ENCODE data around the gene MORC1. TPM values are rescaled to one million over a fixed set of nuclear protein-coding genes. Genes with fewer than 3 reads are reported as not detected.

Gene MORC1
- total RNA-seq, 6 experiments from 2014 or later = 0.07 to 0.16 (median 0.14) TPM; not detected in 2

DNA sequence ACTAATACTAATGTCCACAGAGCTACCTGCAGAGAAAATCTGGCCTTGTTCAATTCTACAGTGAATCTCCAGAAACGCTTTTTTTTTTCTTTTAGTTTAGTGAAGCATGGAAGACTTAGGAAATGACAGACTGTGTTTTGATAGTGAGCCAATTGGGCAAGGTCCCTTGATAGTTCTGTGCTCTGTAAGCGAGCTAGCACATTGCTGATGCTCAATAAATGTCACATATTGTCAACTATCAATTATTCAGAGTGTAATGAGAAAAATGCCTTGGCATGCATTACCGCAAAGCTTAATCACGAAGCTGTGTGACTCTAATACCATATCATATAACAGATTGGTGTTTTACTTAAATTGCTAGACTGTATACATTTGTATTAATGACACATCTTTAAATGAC, 13.3 kb upstream of the MORC1 start:
- Histone ChIP-seq H3K4me3 (no peak overlapping the region), H3K27ac (peak overlapping the region in 1 of 3 donors; percentile 92), H3K36me3 (no peaks in the 10 kb centered on the region), H3K4me1 (peaks cover 0 to 37% (median 18%) of the 10 kb centered on the region in 4 donors), H3K27me3 (no peaks in the 10 kb centered on the region), H3K9me3 (no peaks in the 10 kb centered on the region)
- DNase-seq (no peak), ATAC-seq (peak; percentile 49 to 63 (median 56))
- intact Hi-C loops (cut with DNase I) = no loop called here
- TF ChIP-seq POLR2A (IDR thresholded peaks at IDR 0.05) = no peak
- TF ChIP-seq, protein P1, sequence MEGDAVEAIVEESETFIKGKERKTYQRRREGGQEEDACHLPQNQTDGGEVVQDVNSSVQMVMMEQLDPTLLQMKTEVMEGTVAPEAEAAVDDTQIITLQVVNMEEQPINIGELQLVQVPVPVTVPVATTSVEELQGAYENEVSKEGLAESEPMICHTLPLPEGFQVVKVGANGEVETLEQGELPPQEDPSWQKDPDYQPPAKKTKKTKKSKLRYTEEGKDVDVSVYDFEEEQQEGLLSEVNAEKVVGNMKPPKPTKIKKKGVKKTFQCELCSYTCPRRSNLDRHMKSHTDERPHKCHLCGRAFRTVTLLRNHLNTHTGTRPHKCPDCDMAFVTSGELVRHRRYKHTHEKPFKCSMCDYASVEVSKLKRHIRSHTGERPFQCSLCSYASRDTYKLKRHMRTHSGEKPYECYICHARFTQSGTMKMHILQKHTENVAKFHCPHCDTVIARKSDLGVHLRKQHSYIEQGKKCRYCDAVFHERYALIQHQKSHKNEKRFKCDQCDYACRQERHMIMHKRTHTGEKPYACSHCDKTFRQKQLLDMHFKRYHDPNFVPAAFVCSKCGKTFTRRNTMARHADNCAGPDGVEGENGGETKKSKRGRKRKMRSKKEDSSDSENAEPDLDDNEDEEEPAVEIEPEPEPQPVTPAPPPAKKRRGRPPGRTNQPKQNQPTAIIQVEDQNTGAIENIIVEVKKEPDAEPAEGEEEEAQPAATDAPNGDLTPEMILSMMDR (IDR thresholded peaks at IDR 0.05) = no peak
- WGBS (ENCODE audit: insufficient coverage, low coverage, low lambda C conversion rate, missing lambda C conversion rate) = 31% methylated on average over 4 of the region's 4 CpGs

- Histone ChIP-seq H3K4me1 (peaks cover 0 to 17% (median 8%) of the 10 kb centered on the region in 4 donors), H3K27me3 (no peaks in the 10 kb centered on the region), H3K9me3 (no peaks in the 10 kb centered on the region), H3K36me3 (no peaks in the 10 kb centered on the region), H3K27ac (no peak overlapping the region), H3K4me3 (no peak overlapping the region)
- intact Hi-C loops (cut with DNase I) = no loop called here
- 11% methylated on average over 1 of the region's 2 CpGs for WGBS (ENCODE audit: insufficient coverage, low coverage, low lambda C conversion rate, missing lambda C conversion rate)
- peak; percentile 60 to 68 (median 64) for ATAC-seq
- TF ChIP-seq, protein P1 (IDR thresholded peaks at IDR 0.05) = no peak
- no peak for TF ChIP-seq POLR2A (IDR thresholded peaks at IDR 0.05)
- no peak for DNase-seq
Observed at GRCh38 chr3:109127553-109127952, 9.6 kb upstream of the MORC1 start.

DNA sequence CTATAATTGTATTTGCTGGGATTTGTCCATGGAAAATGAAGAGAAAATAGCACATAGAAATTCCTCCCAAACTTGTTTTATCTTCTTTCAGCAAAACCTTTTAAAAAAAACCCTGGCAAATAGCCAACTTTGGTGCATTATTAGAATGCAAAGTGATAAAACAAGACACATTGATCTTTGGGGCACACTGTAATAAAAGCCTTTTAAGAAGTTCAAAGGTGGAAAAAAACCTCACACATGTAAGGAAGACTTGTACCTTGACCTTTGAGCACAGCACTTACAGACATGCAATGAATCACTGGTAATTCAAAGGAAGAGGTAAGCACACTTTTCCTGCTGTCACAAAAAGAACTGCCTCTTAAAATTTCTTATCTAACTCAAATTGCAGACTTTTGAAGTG, 8.0 kb upstream of the MORC1 start:
- H3K4me3 ChIP-seq = no peak overlapping the region
- H3K36me3 ChIP-seq = no peaks in the 10 kb centered on the region
- DNase-seq (no peak), ATAC-seq (peak in 3 of 4 donors; percentile 25 to 39 (median 38))
- no peaks in the 10 kb centered on the region for H3K9me3 ChIP-seq
- TF ChIP-seq, protein P1 (IDR thresholded peaks at IDR 0.05) = no peak
- no peak for TF ChIP-seq POLR2A (IDR thresholded peaks at IDR 0.05)
- H3K27me3 ChIP-seq = no peaks in the 10 kb centered on the region
- peaks cover 0 to 1% (median under 1%) of the 10 kb centered on the region in 4 donors for H3K4me1 ChIP-seq
- H3K27ac ChIP-seq = no peak overlapping the region
- intact Hi-C loops (cut with DNase I) = no loop called here

DNA sequence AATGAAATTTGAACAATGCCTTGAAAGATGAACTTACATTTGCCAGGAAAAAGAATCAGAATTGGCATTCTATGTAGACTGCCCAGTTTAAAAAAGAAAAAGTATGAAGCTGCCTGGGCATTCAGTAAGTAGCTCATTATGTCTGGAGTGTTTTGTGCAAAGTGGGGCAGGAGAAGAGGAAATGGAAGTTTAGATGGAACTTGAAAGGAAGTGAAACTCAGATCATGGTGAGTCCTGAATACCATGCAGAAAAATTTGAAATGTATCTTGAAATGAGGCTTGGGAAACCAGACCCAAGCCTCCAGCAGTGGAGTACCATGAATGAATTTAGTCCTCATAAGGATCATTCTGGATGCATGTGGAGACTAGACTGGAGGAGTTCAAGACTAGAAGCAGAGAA, 4.8 kb upstream of the MORC1 start:
- no peaks in the 10 kb centered on the region for H3K36me3 ChIP-seq
- no peaks in the 10 kb centered on the region for H3K27me3 ChIP-seq
- no peaks in the 10 kb centered on the region for H3K9me3 ChIP-seq
- DNase-seq (no peak), ATAC-seq (peak in 1 of 4 donors; percentile 42)
- no peak overlapping the region for H3K4me3 ChIP-seq
- TF ChIP-seq POLR2A (IDR thresholded peaks at IDR 0.05) = no peak
- TF ChIP-seq, protein P1 (IDR thresholded peaks at IDR 0.05) = no peak
- intact Hi-C loops (cut with DNase I) = no loop called here
- no peak overlapping the region for H3K27ac ChIP-seq
- H3K4me1 ChIP-seq = no peaks in the 10 kb centered on the region

GRCh38 chr3:109118584-109118983, 650 bp upstream of the MORC1 start:
- H3K27me3 ChIP-seq = no peaks in the 10 kb centered on the region
- intact Hi-C loops (cut with DNase I) = no loop called here
- no peaks in the 10 kb centered on the region for H3K9me3 ChIP-seq
- no peaks in the 10 kb centered on the region for H3K4me1 ChIP-seq
- 37% methylated on average over 7 of the region's 7 CpGs for WGBS (ENCODE audit: insufficient coverage, low coverage, low lambda C conversion rate, missing lambda C conversion rate)
- no peak overlapping the region for H3K4me3 ChIP-seq
- ATAC-seq (peak; percentile 69 to 79 (median 75)), DNase-seq (peak in 2 of 3 donors; percentile 20 to 65)
- no peak for TF ChIP-seq POLR2A (IDR thresholded peaks at IDR 0.05)
- TF ChIP-seq, protein P1 (IDR thresholded peaks at IDR 0.05) = no peak
- no peaks in the 10 kb centered on the region for H3K36me3 ChIP-seq
- H3K27ac ChIP-seq = no peak overlapping the region
